Hematopoietic multipotent progenitor cell treated with erythropoietin and hydrocortisone succinate and interleukin-3 and kit ligand, for 15 days (in vitro differentiated cells): ENCODE results near the gene GRK5.
"Not testable (repeated sequence)": the region's sequence is repeated elsewhere in the genome, so short reads cannot be mapped to it uniquely, and the experiment has no call there.

Experiments
- DNase-seq: peaks from one replicate; pipeline ENCODE4 v3.0.0-alpha.2; 2015; ENCODE audit warnings: low spot score

The GRK5 gene

GRCh38 chr10:119222537-119222936 is 15.2 kb downstream of the GRK5 start:
- DNase-seq: no peak

- DNase-seq: no peak
Observed at GRCh38 chr10:119222966-119223386, 15.6 kb downstream of the GRK5 start.

GRCh38 chr10:119225083-119225658 is 17.8 kb downstream of the GRK5 start:
- no peak for DNase-seq

GRCh38 chr10:119227825-119228224 is 20.5 kb downstream of the GRK5 start:
- DNase-seq: no peak

- no peak for DNase-seq
Observed at GRCh38 chr10:119231654-119232053, 24.3 kb downstream of the GRK5 start.

GRCh38 chr10:119232439-119232838 is 25.1 kb downstream of the GRK5 start:
- not testable (repeated sequence) for DNase-seq

GRCh38 chr10:119233123-119233820 is 25.9 kb downstream of the GRK5 start:
- no peak for DNase-seq

GRCh38 chr10:119233821-119234220 is 26.4 kb downstream of the GRK5 start:
- DNase-seq: no peak

- DNase-seq: no peak
Observed at GRCh38 chr10:119235356-119235755, 28.0 kb downstream of the GRK5 start.

- no peak for DNase-seq
Observed at GRCh38 chr10:119237722-119238436, 30.5 kb downstream of the GRK5 start.

GRCh38 chr10:119238577-119238976 is 31.2 kb downstream of the GRK5 start:
- DNase-seq: no peak

- DNase-seq: not testable (repeated sequence)
Observed at GRCh38 chr10:119239015-119239414, 31.6 kb downstream of the GRK5 start.

GRCh38 chr10:119239630-119240029 is 32.3 kb downstream of the GRK5 start:
- not testable (repeated sequence) for DNase-seq

- no peak for DNase-seq
Observed at GRCh38 chr10:119241066-119241465, 33.7 kb downstream of the GRK5 start.

GRCh38 chr10:119242186-119242585 is 34.8 kb downstream of the GRK5 start:
- no peak for DNase-seq

GRCh38 chr10:119243488-119243887 is 36.1 kb downstream of the GRK5 start:
- DNase-seq: no peak

GRCh38 chr10:119243967-119244366 is 36.6 kb downstream of the GRK5 start:
- DNase-seq: no peak

- no peak for DNase-seq
Observed at GRCh38 chr10:119245272-119245671, 37.9 kb downstream of the GRK5 start.

- no peak for DNase-seq
Observed at GRCh38 chr10:119246862-119247549, 39.6 kb downstream of the GRK5 start.

- DNase-seq: no peak
Observed at GRCh38 chr10:119247550-119247894, 40.2 kb downstream of the GRK5 start.

- DNase-seq: no peak
Observed at GRCh38 chr10:119248184-119248583, 40.8 kb downstream of the GRK5 start.

GRCh38 chr10:119248681-119249080 is 41.3 kb downstream of the GRK5 start:
- DNase-seq: no peak
